ENCODE results near the gene TCN2. TPM values are rescaled to one million over a fixed set of nuclear protein-coding genes. Genes with fewer than 3 reads are reported as not detected.

Gene TCN2
- total and polyA plus RNA-seq, 7 donors: 8.4 to 45.7 (median 24.9) TPM

- peaks cover 0 to 5% (median 0%) of the 10 kb centered on the region in 4 donors for H3K36me3 ChIP-seq
- no peak overlapping the region for H3K4me3 ChIP-seq
- no peaks in the 10 kb centered on the region for H3K27me3 ChIP-seq
- TF ChIP-seq CTCF (IDR thresholded peaks at IDR 0.05) (no peak), POLR2AphosphoS5 (IDR thresholded peaks at IDR 0.05) (no peak), POLR2A (IDR thresholded peaks at IDR 0.05) (no peak), EP300 (IDR thresholded peaks at IDR 0.05) (no peak)
- no peak for DNase-seq
- intact Hi-C loops (cut with DNase I): no loop called here
- H3K27ac ChIP-seq: no peak overlapping the region
- H3K4me1 ChIP-seq: peaks cover 0 to 21% (median 2%) of the 10 kb centered on the region in 4 donors
- WGBS, 2 donors: 82 to 86% methylated on average over 16 of the region's 16 CpGs
- H3K9me3 ChIP-seq: no peaks in the 10 kb centered on the region
These were observed 36.3 kb downstream of the TCN2 start for GRCh38 chr22:30643055-30643875.

- H3K27ac ChIP-seq: no peak overlapping the region
- peaks cover 0 to 5% (median 0%) of the 10 kb centered on the region in 4 donors for H3K36me3 ChIP-seq
- no peak overlapping the region for H3K4me3 ChIP-seq
- H3K9me3 ChIP-seq: no peaks in the 10 kb centered on the region
- H3K4me1 ChIP-seq: peaks cover 0 to 5% (median 2%) of the 10 kb centered on the region in 4 donors
- DNase-seq: no peak
- intact Hi-C loops (cut with DNase I): no loop called here
- TF ChIP-seq POLR2AphosphoS5 (IDR thresholded peaks at IDR 0.05): no peak
- no peak for TF ChIP-seq POLR2A (IDR thresholded peaks at IDR 0.05)
- no peak for TF ChIP-seq CTCF (IDR thresholded peaks at IDR 0.05)
- no peak for TF ChIP-seq EP300 (IDR thresholded peaks at IDR 0.05)
- H3K27me3 ChIP-seq: no peaks in the 10 kb centered on the region
- WGBS, 2 donors: 93 to 95% methylated on average over 25 of the region's 25 CpGs
These were observed 39.7 kb downstream of the TCN2 start for GRCh38 chr22:30646518-30647160.

GRCh38 chr22:30647536-30647935, 40.6 kb downstream of the TCN2 start:
- DNase-seq: no peak
- intact Hi-C loops (cut with DNase I): no loop called here
- H3K27me3 ChIP-seq: no peaks in the 10 kb centered on the region
- TF ChIP-seq POLR2AphosphoS5 (IDR thresholded peaks at IDR 0.05): no peak
- TF ChIP-seq EP300 (IDR thresholded peaks at IDR 0.05): no peak
- 94 to 95% methylated on average over 3 of the region's 3 CpGs for WGBS, 2 donors
- no peaks in the 10 kb centered on the region for H3K9me3 ChIP-seq
- no peak overlapping the region for H3K4me3 ChIP-seq
- H3K27ac ChIP-seq: no peak overlapping the region
- H3K36me3 ChIP-seq: peaks cover 0 to 5% (median 0%) of the 10 kb centered on the region in 4 donors
- peaks cover 0 to 5% (median 2%) of the 10 kb centered on the region in 4 donors for H3K4me1 ChIP-seq

- DNase-seq: no peak
- Histone ChIP-seq H3K27me3 (no peaks in the 10 kb centered on the region), H3K4me1 (peaks cover 0 to 5% (median 0%) of the 10 kb centered on the region in 4 donors), H3K27ac (no peak overlapping the region), H3K36me3 (peaks cover 0 to 5% (median 0%) of the 10 kb centered on the region in 4 donors), H3K4me3 (no peak overlapping the region), H3K9me3 (no peaks in the 10 kb centered on the region)
- no peak for TF ChIP-seq POLR2A (IDR thresholded peaks at IDR 0.05)
- no peak for TF ChIP-seq CTCF (IDR thresholded peaks at IDR 0.05)
- no peak for TF ChIP-seq EP300 (IDR thresholded peaks at IDR 0.05)
- TF ChIP-seq POLR2AphosphoS5 (IDR thresholded peaks at IDR 0.05): no peak
- WGBS, 2 donors: 77 to 92% methylated on average over 3 of the region's 3 CpGs
- intact Hi-C loops (cut with DNase I): no loop called here
These were observed 41.9 kb downstream of the TCN2 start for GRCh38 chr22:30648825-30649224.

- Histone ChIP-seq H3K9me3 (no peaks in the 10 kb centered on the region), H3K36me3 (peaks cover 0 to 9% (median 0%) of the 10 kb centered on the region in 4 donors), H3K4me1 (peaks cover 0 to 5% (median 0%) of the 10 kb centered on the region in 4 donors), H3K27me3 (no peaks in the 10 kb centered on the region), H3K27ac (no peak overlapping the region), H3K4me3 (no peak overlapping the region)
- intact Hi-C loops (cut with DNase I): no loop called here
- 13 to 25% methylated on average over 7 of the region's 7 CpGs for whole genome bisulfite sequencing, 2 donors
- TF ChIP-seq CTCF (IDR thresholded peaks at IDR 0.05) (no peak), POLR2A (IDR thresholded peaks at IDR 0.05) (no peak), POLR2AphosphoS5 (IDR thresholded peaks at IDR 0.05) (no peak), EP300 (IDR thresholded peaks at IDR 0.05) (no peak)
- DNase-seq: no peak
These were observed 42.5 kb downstream of the TCN2 start for GRCh38 chr22:30649430-30650007.

Measured in sigmoid colon (tissue), 7 donors.